Measurements from ENCODE around the gene MAP4K1. TPM values are rescaled to one million over a fixed set of nuclear protein-coding genes. Genes with fewer than 3 reads are reported as not detected.

Gene MAP4K1
- polyA plus RNA-seq, 2 of the 4 experiments (the other 2 are of a cell fraction): 1.2 to 2.6 TPM

- ChIA-PET CTCF (interaction anchor here (1.5 to 6.4 kb wide), 2 partner anchors 87 to 381 kb away, joined by 5 to 149 read pairs; no protein-coding TSS in a partner anchor), POLR2A (no interaction called here)
- TF ChIP-seq CBX8 (IDR thresholded peaks at IDR 0.05): no peak
- no peak for TF ChIP-seq CHD2 (IDR thresholded peaks at IDR 0.05; ENCODE audit: low read length, partially characterized antibody)
- TF ChIP-seq ZNF302 (CRISPR knock-in tag; IDR thresholded peaks at IDR 0.05): no peak
- TF ChIP-seq CTCF (IDR thresholded peaks at IDR 0.05): no peak
- TF ChIP-seq NFE2L2 (conservative IDR thresholded peaks at IDR 0.05; ENCODE audit: low read length): no peak
- no peak for TF ChIP-seq SMC3 (IDR thresholded peaks at IDR 0.05)
- TF ChIP-seq ZC3H11A (IDR thresholded peaks at IDR 0.05): no peak
- TF ChIP-seq PHF8 (IDR thresholded peaks at IDR 0.05; ENCODE audit: borderline replicate concordance, low read depth): no peak
- TF ChIP-seq, protein P1, sequence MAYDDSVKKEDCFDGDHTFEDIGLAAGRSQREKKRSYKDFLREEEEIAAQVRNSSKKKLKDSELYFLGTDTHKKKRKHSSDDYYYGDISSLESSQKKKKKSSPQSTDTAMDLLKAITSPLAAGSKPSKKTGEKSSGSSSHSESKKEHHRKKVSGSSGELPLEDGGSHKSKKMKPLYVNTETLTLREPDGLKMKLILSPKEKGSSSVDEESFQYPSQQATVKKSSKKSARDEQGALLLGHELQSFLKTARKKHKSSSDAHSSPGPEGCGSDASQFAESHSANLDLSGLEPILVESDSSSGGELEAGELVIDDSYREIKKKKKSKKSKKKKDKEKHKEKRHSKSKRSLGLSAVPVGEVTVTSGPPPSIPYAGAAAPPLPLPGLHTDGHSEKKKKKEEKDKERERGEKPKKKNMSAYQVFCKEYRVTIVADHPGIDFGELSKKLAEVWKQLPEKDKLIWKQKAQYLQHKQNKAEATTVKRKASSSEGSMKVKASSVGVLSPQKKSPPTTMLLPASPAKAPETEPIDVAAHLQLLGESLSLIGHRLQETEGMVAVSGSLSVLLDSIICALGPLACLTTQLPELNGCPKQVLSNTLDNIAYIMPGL (CRISPR knock-in tag; IDR thresholded peaks at IDR 0.05; ENCODE audit: borderline replicate concordance): no peak
- TF ChIP-seq EP300 (IDR thresholded peaks at IDR 0.05): no peak
- no peak for TF ChIP-seq KDM5A (IDR thresholded peaks at IDR 0.05)
- TF ChIP-seq MAX (IDR thresholded peaks at IDR 0.05): no peak
- no peak for TF ChIP-seq CEBPB (IDR thresholded peaks at IDR 0.05)
- no peak for TF ChIP-seq TFCP2L1 (CRISPR knock-in tag; IDR thresholded peaks at IDR 0.05)
- TF ChIP-seq HEYL (CRISPR knock-in tag; IDR thresholded peaks at IDR 0.05): no peak
- TF ChIP-seq, protein P2, sequence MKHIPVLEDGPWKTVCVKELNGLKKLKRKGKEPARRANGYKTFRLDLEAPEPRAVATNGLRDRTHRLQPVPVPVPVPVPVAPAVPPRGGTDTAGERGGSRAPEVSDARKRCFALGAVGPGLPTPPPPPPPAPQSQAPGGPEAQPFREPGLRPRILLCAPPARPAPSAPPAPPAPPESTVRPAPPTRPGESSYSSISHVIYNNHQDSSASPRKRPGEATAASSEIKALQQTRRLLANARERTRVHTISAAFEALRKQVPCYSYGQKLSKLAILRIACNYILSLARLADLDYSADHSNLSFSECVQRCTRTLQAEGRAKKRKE (CRISPR knock-in tag; IDR thresholded peaks at IDR 0.05; ENCODE audit: low read depth): no peak
- TF ChIP-seq BCL3 (IDR thresholded peaks at IDR 0.05): no peak
- no peak for TF ChIP-seq FOSL2 (IDR thresholded peaks at IDR 0.05)
- TF ChIP-seq FOSL2 (CRISPR knock-in tag; IDR thresholded peaks at IDR 0.05): no peak
- TF ChIP-seq BHLHE40 (IDR thresholded peaks at IDR 0.05; ENCODE audit: low read depth, low read length): no peak
- TF ChIP-seq RFX5 (IDR thresholded peaks at IDR 0.05): no peak
- Histone ChIP-seq H3K4me3 (no peak overlapping the region), H3K27ac (no peak overlapping the region), H3K4me1 (peaks cover 7% of the 10 kb centered on the region), H3K4me2 (no peak overlapping the region), H3K9me3 (no peaks in the 10 kb centered on the region)
- DNase-seq (ENCODE audit: low read depth in 1 of 2, low spot score in 1 of 2): no peak
- no peak for FAIRE-seq
- 76% methylated on average over 5 of the region's 5 CpGs for WGBS (ENCODE audit: missing lambda C conversion rate)
- ATAC-seq: no peak
Observed at GRCh38 chr19:38549061-38549460, 68.7 kb downstream of the MAP4K1 start.

GRCh38 chr19:38547421-38547820 is 70.3 kb downstream of the MAP4K1 start:
- POLR2A ChIA-PET: no interaction called here
- H3K4me2 ChIP-seq: no peak overlapping the region
- no peak overlapping the region for H3K4me3 ChIP-seq
- peaks cover 14% of the 10 kb centered on the region for H3K4me1 ChIP-seq
- H3K27ac ChIP-seq: no peak overlapping the region
- peaks cover 6% of the 10 kb centered on the region; the same call in 1 of the 3 replicates for H3K9me3 ChIP-seq
- 83% methylated on average over 5 of the region's 5 CpGs for WGBS (ENCODE audit: missing lambda C conversion rate)
- CTCF ChIA-PET: interaction anchor here (0.6 to 6.4 kb wide), 12 partner anchors 13 to 385 kb away, joined by 3 to 149 read pairs (median 4); partner anchors contain the start of genes FAM98C, MRPS12 and SARS2
- FAIRE-seq (no peak), DNase-seq (ENCODE audit: low read depth in 1 of 2, low spot score in 1 of 2) (no peak), ATAC-seq (no peak)
- TF ChIP-seq RARB (CRISPR knock-in tag; IDR thresholded peaks at IDR 0.05) (no peak), HOXB5 (CRISPR knock-in tag; IDR thresholded peaks at IDR 0.05) (no peak), RAD21 (conservative IDR thresholded peaks at IDR 0.05 in 1 of 2, IDR thresholded peaks at IDR 0.05 in 1 of 2) (0 out of 5 replicates have a peak, but pooled peaks of 1 of the 2 experiments have one; percentile 7), FOSB (CRISPR knock-in tag; IDR thresholded peaks at IDR 0.05) (no peak), BHLHE40 (IDR thresholded peaks at IDR 0.05; ENCODE audit: low read depth, low read length) (no peak), TFCP2L1 (CRISPR knock-in tag; IDR thresholded peaks at IDR 0.05) (no peak)
- TF ChIP-seq, protein P2 (CRISPR knock-in tag; IDR thresholded peaks at IDR 0.05; ENCODE audit: low read depth): no peak
